Measurements from ENCODE around the gene ZNG1E. TPM values are rescaled to one million over a fixed set of nuclear protein-coding genes. Genes with fewer than 3 reads are reported as not detected.
"Not testable (repeated sequence)": the region's sequence is repeated elsewhere in the genome, so short reads cannot be mapped to it uniquely, and the experiment has no call there.

Gene ZNG1E
- 28.3 and 32.8 TPM in 2 replicates for total RNA-seq

DNA sequence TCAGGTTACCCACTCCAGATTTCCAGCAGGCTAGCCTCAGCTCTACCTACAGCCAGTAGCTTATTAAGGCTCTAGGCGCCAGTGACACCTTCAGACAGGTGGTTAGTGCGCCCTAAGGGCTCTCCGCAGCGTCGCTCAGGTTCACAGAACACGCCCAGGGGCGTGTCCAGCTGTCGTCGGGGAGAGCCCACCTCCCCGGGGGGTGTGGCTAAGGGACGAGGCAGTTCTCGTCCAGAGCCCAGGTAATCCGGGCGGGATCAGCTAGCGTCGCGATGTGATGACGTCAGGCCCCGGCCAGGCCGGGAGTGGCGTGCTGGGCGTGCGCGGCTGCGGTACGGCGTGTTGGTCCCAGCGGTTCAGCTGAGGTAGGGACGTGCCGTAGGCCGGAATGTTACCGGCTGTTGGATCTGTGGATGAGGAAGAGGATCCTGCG, at the start of gene ZNG1E:
Gene ZNG1E (plus strand): TSS at position 340 of the 433 bp plus-strand sequence. CDS start 49 bp downstream, at position 389.
- peak within 1 kb of the TSS; percentile 62 for H3K4me3 ChIP-seq (ENCODE audit: low read depth, low read length)
- peak; percentile 9 for DNase-seq (ENCODE audit: low read depth)

DNA sequence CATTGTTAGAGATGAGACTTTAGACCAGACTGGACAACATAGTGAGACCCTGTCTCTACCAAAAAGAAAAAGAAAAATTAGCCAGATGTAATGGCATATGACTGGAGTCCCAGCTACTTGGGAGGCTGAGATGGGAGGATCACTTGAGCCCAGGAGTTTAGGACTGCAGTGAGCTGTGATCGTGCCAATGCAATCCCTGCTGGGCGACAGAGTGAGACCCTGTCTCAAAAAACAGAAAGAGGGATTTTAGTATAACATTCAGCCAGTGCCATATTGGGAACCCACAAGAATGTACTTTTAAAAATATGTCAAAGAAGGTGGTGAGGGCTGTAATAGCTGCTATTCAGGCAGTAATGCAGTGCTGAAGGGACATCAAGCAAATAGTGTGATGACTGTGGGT, 2.1 kb upstream of the ZNG1E start:
- not testable (repeated sequence) for H3K4me3 ChIP-seq (ENCODE audit: low read depth, low read length); DNase-seq (ENCODE audit: low read depth)

- H3K4me3 ChIP-seq (ENCODE audit: low read depth, low read length); DNase-seq (ENCODE audit: low read depth): not testable (repeated sequence)
These were observed 710 bp upstream of the ZNG1E start for GRCh38 chr9:65675018-65675417.

DNA sequence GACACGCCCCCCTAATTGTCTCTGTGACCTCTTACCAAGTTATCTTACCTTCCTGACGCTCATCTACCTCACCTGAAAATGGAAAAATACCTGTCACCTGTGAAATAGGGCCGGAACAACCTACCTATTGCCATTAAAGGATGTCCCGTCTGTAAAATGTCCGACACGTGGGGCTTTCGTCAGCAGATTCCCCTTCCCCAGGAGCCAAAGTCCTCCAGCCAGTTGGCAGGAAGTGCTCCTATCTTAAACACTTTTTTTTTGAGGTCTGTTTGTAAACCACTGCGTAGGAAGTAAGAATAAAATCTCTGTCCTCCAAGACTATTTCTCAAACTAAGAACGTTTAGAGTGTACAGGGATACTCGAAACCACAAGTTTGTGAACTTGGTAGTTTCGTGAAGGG, 661 bp downstream of the ZNG1E start:
- H3K4me3 ChIP-seq (ENCODE audit: low read depth, low read length): peak overlapping the region; percentile 50

GRCh38 chr9:65678533-65678932, 2.8 kb downstream of the ZNG1E start:
- not testable (repeated sequence) for H3K4me3 ChIP-seq (ENCODE audit: low read depth, low read length); DNase-seq (ENCODE audit: low read depth)
- TF ChIP-seq, protein P1, sequence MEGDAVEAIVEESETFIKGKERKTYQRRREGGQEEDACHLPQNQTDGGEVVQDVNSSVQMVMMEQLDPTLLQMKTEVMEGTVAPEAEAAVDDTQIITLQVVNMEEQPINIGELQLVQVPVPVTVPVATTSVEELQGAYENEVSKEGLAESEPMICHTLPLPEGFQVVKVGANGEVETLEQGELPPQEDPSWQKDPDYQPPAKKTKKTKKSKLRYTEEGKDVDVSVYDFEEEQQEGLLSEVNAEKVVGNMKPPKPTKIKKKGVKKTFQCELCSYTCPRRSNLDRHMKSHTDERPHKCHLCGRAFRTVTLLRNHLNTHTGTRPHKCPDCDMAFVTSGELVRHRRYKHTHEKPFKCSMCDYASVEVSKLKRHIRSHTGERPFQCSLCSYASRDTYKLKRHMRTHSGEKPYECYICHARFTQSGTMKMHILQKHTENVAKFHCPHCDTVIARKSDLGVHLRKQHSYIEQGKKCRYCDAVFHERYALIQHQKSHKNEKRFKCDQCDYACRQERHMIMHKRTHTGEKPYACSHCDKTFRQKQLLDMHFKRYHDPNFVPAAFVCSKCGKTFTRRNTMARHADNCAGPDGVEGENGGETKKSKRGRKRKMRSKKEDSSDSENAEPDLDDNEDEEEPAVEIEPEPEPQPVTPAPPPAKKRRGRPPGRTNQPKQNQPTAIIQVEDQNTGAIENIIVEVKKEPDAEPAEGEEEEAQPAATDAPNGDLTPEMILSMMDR (IDR thresholded peaks at IDR 0.05; ENCODE audit: insufficient read depth, low read depth, low read length): peak; percentile 22

More for the DNA sequence above, 661 bp downstream of the ZNG1E start:
- not testable (repeated sequence) for DNase-seq (ENCODE audit: low read depth)

GRCh38 chr9:65703550-65703949, 27.8 kb downstream of the ZNG1E start:
- H3K4me3 ChIP-seq (ENCODE audit: low read depth, low read length): not testable (repeated sequence)
- peak; percentile 9 for DNase-seq (ENCODE audit: low read depth)

DNA sequence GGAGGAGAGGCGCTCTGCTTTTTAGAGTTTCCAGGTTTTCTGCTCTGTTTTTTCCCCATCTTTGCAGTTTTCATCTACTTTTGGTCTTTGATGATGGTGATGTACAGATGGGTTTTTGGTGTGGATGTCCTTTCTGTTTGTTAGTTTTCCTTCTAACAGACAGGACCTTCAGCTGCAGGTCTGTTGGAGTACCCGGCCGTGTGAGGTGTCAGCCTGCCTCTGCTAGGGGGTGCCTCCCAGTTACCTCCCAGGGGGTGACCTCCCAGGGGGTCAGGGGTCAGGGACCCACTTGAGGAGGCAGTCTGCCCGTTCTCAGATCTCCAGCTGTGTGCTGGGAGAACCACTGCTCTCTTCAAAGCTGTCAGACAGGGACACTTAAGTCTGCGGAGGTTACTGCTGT, 38.7 kb downstream of the ZNG1E start:
- DNase-seq (ENCODE audit: low read depth); H3K4me3 ChIP-seq (ENCODE audit: low read depth, low read length): not testable (repeated sequence)

GRCh38 chr9:65737096-65737564, 61.4 kb downstream of the ZNG1E start, which contains the start of gene FOXD4L4:
Gene FOXD4L4, plus strand, starts transcription at chr9:65737146. Its CDS starts 0 bp downstream, at chr9:65737146.
- DNase-seq (ENCODE audit: low read depth); H3K4me3 ChIP-seq (ENCODE audit: low read depth, low read length): not testable (repeated sequence)

DNA sequence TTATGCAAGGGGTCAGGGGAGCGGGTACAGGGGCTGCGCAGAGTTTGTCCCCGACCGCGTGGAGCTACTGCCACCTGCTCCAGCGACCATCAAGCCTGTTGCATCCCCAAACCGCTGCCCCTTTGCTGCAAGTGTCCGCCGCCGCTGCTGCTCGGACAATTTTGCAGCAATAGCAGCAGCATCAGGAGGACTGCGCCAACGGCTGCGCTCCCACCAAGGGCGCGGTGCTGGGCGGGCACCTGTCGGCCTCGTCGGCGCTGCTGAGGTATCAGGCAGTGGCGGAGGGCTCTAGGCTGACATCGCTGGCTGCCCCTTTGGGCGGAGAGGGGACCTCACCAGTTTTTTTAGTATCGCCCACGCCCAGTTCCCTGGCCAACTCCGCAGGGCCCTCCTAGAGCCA, 62.4 kb downstream of the ZNG1E start:
- DNase-seq (ENCODE audit: low read depth); H3K4me3 ChIP-seq (ENCODE audit: low read depth, low read length): not testable (repeated sequence)

Other genes starting within 250 kb of the ZNG1E start
- gene FOXD4L4, start 61.2 kb downstream of the ZNG1E start, total RNA-seq: under 0.01 TPM in 1 of 2 replicates, not detected in the other